ENCODE data around the gene RNASE4. TPM values are rescaled to one million over a fixed set of nuclear protein-coding genes. Genes with fewer than 3 reads are reported as not detected.
"Not testable (repeated sequence)": the region's sequence is repeated elsewhere in the genome, so short reads cannot be mapped to it uniquely, and the experiment has no call there.

The RNASE4 gene
- total RNA-seq, 1 donor from 2014 or later, result 10.5 TPM

DNA sequence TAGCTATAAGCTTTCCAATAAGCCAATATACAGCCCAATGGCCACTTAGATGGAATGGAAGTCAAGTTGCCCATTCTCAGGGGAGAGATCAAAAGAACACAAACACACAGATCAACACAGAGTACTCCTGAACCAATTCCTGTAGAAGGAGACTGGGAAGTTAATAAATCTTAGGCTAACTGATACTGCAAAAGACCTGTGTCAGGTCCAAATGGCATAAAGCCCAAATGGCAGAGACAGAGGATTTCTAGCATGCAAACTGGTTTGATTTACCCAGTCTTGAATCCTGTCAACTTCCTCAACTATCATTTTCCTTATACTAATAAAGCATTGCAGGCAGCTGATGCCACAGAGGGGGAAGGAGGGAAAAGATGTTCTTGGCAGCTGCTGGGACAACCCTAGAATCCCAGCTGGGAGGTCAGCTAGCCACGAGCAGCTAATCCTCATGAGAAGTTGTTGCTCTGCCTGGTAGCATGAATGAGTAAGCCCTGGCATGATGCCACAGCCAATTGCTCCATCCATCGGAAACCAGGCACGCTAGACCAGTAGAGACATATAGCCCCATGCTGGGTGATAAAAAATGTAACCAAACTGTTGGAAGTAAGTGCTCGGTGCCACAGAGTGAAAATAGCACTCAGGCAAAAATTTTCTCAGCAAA, 30.4 kb downstream of the RNASE4 start:
- Mint-ChIP-seq H3K27ac (no peak overlapping the region), H3K4me1 (ENCODE audit: unreplicated experiment) (peaks cover 8% of the 10 kb centered on the region), H3K9me3 (peaks cover 11% of the 10 kb centered on the region), H3K4me3 (no peak overlapping the region), H3K36me3 (peaks cover 2% of the 10 kb centered on the region), H3K27me3 (peaks cover 3% of the 10 kb centered on the region)
- DNase-seq (ENCODE audit: extremely low spot score, unreplicated experiment), result no peak
- TF ChIP-seq, protein P1, sequence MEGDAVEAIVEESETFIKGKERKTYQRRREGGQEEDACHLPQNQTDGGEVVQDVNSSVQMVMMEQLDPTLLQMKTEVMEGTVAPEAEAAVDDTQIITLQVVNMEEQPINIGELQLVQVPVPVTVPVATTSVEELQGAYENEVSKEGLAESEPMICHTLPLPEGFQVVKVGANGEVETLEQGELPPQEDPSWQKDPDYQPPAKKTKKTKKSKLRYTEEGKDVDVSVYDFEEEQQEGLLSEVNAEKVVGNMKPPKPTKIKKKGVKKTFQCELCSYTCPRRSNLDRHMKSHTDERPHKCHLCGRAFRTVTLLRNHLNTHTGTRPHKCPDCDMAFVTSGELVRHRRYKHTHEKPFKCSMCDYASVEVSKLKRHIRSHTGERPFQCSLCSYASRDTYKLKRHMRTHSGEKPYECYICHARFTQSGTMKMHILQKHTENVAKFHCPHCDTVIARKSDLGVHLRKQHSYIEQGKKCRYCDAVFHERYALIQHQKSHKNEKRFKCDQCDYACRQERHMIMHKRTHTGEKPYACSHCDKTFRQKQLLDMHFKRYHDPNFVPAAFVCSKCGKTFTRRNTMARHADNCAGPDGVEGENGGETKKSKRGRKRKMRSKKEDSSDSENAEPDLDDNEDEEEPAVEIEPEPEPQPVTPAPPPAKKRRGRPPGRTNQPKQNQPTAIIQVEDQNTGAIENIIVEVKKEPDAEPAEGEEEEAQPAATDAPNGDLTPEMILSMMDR (conservative IDR thresholded peaks at IDR 0.05), result no peak

DNA sequence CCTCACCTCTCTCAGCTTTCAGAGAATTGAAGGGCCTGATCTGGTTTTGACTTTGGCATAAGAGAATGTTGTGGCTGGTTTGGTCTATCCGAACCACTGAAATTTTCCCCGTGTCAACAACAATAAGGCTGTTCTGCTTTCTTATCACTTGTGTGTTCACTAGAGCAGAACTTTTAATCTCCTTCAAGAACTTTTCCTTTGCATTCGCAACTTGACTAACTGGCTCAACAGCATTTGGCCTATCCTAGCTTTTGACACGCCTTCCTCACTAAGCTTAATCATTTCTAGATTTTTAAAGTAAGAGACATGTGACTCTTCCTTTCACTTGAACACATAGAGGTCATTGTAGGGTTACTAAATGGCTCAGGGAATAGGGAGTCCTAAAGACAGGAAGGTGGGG, 35.4 kb downstream of the RNASE4 start:
- peaks cover 5% of the 10 kb centered on the region for H3K36me3 Mint-ChIP-seq
- H3K4me1 Mint-ChIP-seq (ENCODE audit: unreplicated experiment), result peaks cover 11% of the 10 kb centered on the region
- peaks cover 13% of the 10 kb centered on the region for H3K9me3 Mint-ChIP-seq
- TF ChIP-seq, protein P1 (conservative IDR thresholded peaks at IDR 0.05), result no peak
- peaks cover 3% of the 10 kb centered on the region for H3K27me3 Mint-ChIP-seq
- DNase-seq (ENCODE audit: extremely low spot score, unreplicated experiment), result no peak
- H3K4me3 Mint-ChIP-seq, result peak overlapping the region; percentile 68
- peak overlapping the region; percentile 93 for H3K27ac Mint-ChIP-seq

DNA sequence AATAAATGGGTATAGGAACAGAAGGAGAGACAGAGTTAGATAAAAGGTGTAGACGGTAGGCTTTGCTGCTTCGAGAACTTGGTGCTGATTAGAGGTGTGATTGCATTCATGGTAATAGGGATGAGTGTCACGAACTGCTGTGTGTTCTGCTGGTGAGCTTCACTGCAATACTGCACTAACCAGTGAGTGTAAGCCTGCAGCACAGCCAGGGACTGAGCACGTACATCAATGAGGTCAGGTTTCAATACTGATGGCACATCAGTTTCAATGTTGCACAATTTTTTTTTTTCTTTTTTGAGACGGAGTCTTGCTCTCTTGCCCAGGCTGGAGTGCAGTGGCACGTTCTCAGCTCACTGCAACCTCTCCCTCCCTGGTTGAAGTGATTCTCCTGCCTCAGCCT, 36.4 kb downstream of the RNASE4 start:
- peaks cover 7% of the 10 kb centered on the region for H3K4me1 Mint-ChIP-seq (ENCODE audit: unreplicated experiment)
- H3K27ac Mint-ChIP-seq, result no peak overlapping the region
- peaks cover 5% of the 10 kb centered on the region for H3K36me3 Mint-ChIP-seq
- DNase-seq (ENCODE audit: extremely low spot score, unreplicated experiment), result no peak
- peaks cover 9% of the 10 kb centered on the region for H3K9me3 Mint-ChIP-seq
- no peaks in the 10 kb centered on the region for H3K27me3 Mint-ChIP-seq
- no peak overlapping the region for H3K4me3 Mint-ChIP-seq
- TF ChIP-seq, protein P1 (conservative IDR thresholded peaks at IDR 0.05), result no peak

DNA sequence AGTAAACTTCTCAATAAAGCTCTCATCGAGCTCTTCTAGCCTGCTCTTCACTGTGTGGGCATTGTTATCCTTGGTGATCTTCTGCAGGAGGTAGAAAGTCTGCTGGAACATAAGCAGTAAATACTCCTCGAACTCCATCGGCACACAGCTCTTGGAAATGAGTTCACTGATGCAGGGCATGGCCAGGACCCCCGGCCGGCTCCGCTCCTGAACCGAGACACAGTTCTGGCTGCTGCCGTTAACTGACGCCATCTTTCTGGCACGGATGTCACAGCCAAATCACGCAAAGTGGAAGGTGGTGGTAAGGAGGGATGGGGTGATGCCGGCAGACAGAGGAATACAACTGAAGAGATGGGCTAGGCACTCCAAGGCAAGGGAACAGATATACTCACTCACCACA, 37.7 kb downstream of the RNASE4 start:
- H3K36me3 Mint-ChIP-seq, result peaks cover 5% of the 10 kb centered on the region
- no peak overlapping the region for H3K4me3 Mint-ChIP-seq
- H3K27ac Mint-ChIP-seq, result peak overlapping the region; percentile 31
- DNase-seq (ENCODE audit: extremely low spot score, unreplicated experiment), result no peak
- peaks cover 7% of the 10 kb centered on the region for H3K4me1 Mint-ChIP-seq (ENCODE audit: unreplicated experiment)
- peaks cover 5% of the 10 kb centered on the region for H3K9me3 Mint-ChIP-seq
- no peaks in the 10 kb centered on the region for H3K27me3 Mint-ChIP-seq
- TF ChIP-seq, protein P1 (conservative IDR thresholded peaks at IDR 0.05), result no peak

DNA sequence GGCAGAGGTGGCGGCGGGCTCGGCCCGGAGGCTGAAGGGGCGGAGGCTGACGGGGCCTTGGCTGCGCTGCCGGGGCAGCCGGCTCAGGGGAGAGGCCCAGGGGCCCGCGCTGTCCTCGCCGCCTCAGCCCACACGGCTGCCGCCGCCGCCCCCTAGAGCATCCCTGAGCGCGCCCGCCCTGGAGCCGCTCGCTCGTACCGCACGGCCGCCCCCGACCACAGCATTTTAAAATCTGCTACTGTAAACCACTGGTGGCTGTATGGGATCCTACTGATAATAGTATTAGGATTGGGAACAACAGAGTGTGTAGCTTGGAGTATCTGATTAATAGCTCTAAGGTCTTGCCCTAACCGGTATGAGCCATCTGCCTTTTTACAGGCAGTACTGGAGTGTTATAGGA, 39.1 kb downstream of the RNASE4 start:
- H3K27ac Mint-ChIP-seq, result no peak overlapping the region
- TF ChIP-seq, protein P1 (conservative IDR thresholded peaks at IDR 0.05), result no peak
- peaks cover 5% of the 10 kb centered on the region for H3K36me3 Mint-ChIP-seq
- DNase-seq (ENCODE audit: extremely low spot score, unreplicated experiment), result no peak
- no peak overlapping the region for H3K4me3 Mint-ChIP-seq
- no peaks in the 10 kb centered on the region for H3K27me3 Mint-ChIP-seq
- H3K4me1 Mint-ChIP-seq (ENCODE audit: unreplicated experiment), result peaks cover 7% of the 10 kb centered on the region
- H3K9me3 Mint-ChIP-seq, result peaks cover 5% of the 10 kb centered on the region

DNA sequence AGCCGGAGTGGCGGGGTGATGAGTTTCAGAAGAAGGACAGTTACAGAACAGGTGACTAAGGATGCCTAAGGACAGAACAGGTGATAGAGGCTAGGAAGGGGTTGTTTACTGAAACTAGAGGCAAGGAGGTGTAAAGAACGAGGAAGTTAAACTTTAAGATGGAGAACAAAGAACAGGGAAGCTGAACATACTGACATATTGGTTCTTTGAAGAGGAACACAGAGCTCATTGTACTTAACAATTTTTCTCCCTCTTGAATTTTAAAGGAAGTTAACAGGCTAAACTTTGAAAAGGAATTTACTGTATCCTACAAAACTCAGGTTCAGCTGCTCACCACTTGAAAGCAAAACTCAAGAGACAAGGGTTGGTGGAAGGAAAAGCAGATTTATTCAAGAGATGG, 41.8 kb downstream of the RNASE4 start:
- not testable (repeated sequence) for DNase-seq (ENCODE audit: extremely low spot score, unreplicated experiment); H3K4me1 Mint-ChIP-seq (ENCODE audit: unreplicated experiment); H3K27ac Mint-ChIP-seq; H3K36me3 Mint-ChIP-seq; H3K4me3 Mint-ChIP-seq; H3K9me3 Mint-ChIP-seq; H3K27me3 Mint-ChIP-seq

Measured in type B pancreatic cell (in vitro differentiated cells).